Measurements from ENCODE around the gene BHLHE40.

Gene BHLHE40

DNA sequence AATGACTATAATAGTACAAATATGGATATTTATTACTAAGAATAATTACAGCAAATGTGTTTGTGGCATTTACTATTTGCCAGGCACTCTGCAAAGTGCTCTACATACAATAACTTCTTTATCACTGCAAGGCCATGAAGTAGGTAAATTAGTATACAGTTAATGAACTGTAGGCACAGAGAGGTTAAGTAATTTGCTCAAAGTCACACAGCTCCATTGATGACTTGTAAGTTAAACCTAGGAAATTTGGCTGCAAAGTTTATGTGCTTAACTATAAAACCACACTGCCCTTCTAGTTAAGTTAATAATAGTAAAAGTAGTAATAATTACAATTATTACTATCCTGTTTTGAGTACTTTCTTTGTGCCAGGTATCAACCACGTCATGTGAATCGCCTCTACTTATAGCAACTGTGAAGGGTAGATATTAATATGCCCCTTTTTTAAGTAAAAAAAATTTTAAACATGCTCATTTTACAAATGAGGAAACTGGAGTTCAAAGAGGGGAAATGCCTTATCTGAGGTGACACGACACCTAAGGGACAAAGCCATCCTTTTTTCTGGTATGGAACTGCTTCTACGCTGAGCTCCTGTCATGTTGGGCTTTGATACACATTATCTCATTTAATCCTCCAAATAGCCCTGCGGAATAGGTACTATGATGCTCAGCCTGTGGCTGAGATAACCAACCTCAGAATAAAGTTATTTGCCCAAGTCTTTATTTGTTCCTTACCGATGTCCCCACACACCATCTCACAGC is 8.5 kb downstream of the BHLHE40 start:
- Histone ChIP-seq H3K9ac (ENCODE audit: low read depth, low read length) (peak overlapping the region; percentile 48), H2AFZ (ENCODE audit: low read depth, low read length) (no peak overlapping the region), H3K27me3 (ENCODE audit: insufficient read depth, low read length, poor library complexity) (no peaks in the 10 kb centered on the region), H3K4me1 (ENCODE audit: insufficient read depth, low read length) (peaks cover 56% of the 10 kb centered on the region), H3K4me2 (ENCODE audit: insufficient read depth, low read length) (peak overlapping the region; percentile 89), H3K79me2 (ENCODE audit: insufficient read depth, low read length) (peaks cover 22% of the 10 kb centered on the region), H3K4me3 (ENCODE audit: low read depth in 1 of 2, low read length in 2 of 2) (peak overlapping the region in 1 of 2 experiments; percentile 53; a peak in 2 of 4 replicates), H3K27ac (ENCODE audit: low read length) (no peak overlapping the region; the same call in 1 of the 2 replicates), H4K20me1 (ENCODE audit: insufficient read depth, low read length) (peaks cover 37% of the 10 kb centered on the region), H3K36me3 (ENCODE audit: insufficient read depth, low read length) (peaks cover 21% of the 10 kb centered on the region), H3K9me3 (ENCODE audit: insufficient read depth, low read length, severe bottlenecking) (no peaks in the 10 kb centered on the region)
- DNase-seq (no peak), ATAC-seq (ENCODE audit: insufficient read depth, low read depth) (no peak)
- TF ChIP-seq CTCF (IDR thresholded peaks at IDR 0.05; ENCODE audit: borderline replicate concordance, extremely low read depth, low read length, poor library complexity, severe bottlenecking) (no peak), EZH2 (IDR thresholded peaks at IDR 0.05; ENCODE audit: borderline replicate concordance, low read depth, low read length, severe bottlenecking) (no peak)

GRCh38 chr3:4988983-4989834 is 10.0 kb downstream of the BHLHE40 start:
- Histone ChIP-seq H3K36me3 (ENCODE audit: insufficient read depth, low read length) (peaks cover 6% of the 10 kb centered on the region), H3K4me1 (ENCODE audit: insufficient read depth, low read length) (peaks cover 41% of the 10 kb centered on the region), H3K9ac (ENCODE audit: low read depth, low read length) (no peak overlapping the region), H3K9me3 (ENCODE audit: insufficient read depth, low read length, severe bottlenecking) (no peaks in the 10 kb centered on the region), H3K4me2 (ENCODE audit: insufficient read depth, low read length) (no peak overlapping the region), H3K79me2 (ENCODE audit: insufficient read depth, low read length) (peaks cover 7% of the 10 kb centered on the region), H2AFZ (ENCODE audit: low read depth, low read length) (no peak overlapping the region), H3K27me3 (ENCODE audit: insufficient read depth, low read length, poor library complexity) (no peaks in the 10 kb centered on the region), H4K20me1 (ENCODE audit: insufficient read depth, low read length) (peaks cover 22% of the 10 kb centered on the region), H3K4me3 (ENCODE audit: low read depth in 1 of 2, low read length in 2 of 2) (no peak overlapping the region), H3K27ac (ENCODE audit: low read length) (no peak overlapping the region)
- ATAC-seq (ENCODE audit: insufficient read depth, low read depth), result no peak
- no peak for TF ChIP-seq CTCF (IDR thresholded peaks at IDR 0.05; ENCODE audit: borderline replicate concordance, extremely low read depth, low read length, poor library complexity, severe bottlenecking)
- no peak for TF ChIP-seq EZH2 (IDR thresholded peaks at IDR 0.05; ENCODE audit: borderline replicate concordance, low read depth, low read length, severe bottlenecking)
- no peak for DNase-seq

- H3K79me2 ChIP-seq (ENCODE audit: insufficient read depth, low read length), result peaks cover 3% of the 10 kb centered on the region
- 0 out of 2 replicates have a peak, but pooled peaks cover 2% of the 10 kb centered on the region for H3K36me3 ChIP-seq (ENCODE audit: insufficient read depth, low read length)
- no peaks in the 10 kb centered on the region for H3K9me3 ChIP-seq (ENCODE audit: insufficient read depth, low read length, severe bottlenecking)
- TF ChIP-seq CTCF (IDR thresholded peaks at IDR 0.05; ENCODE audit: borderline replicate concordance, extremely low read depth, low read length, poor library complexity, severe bottlenecking) (no peak), EZH2 (IDR thresholded peaks at IDR 0.05; ENCODE audit: borderline replicate concordance, low read depth, low read length, severe bottlenecking) (no peak)
- DNase-seq (no peak), ATAC-seq (ENCODE audit: insufficient read depth, low read depth) (no peak)
- no peaks in the 10 kb centered on the region for H3K27me3 ChIP-seq (ENCODE audit: insufficient read depth, low read length, poor library complexity)
- H3K4me1 ChIP-seq (ENCODE audit: insufficient read depth, low read length), result peaks cover 36% of the 10 kb centered on the region
- H2AFZ ChIP-seq (ENCODE audit: low read depth, low read length), result no peak overlapping the region
- peaks cover 17% of the 10 kb centered on the region for H4K20me1 ChIP-seq (ENCODE audit: insufficient read depth, low read length)
- no peak overlapping the region for H3K4me2 ChIP-seq (ENCODE audit: insufficient read depth, low read length)
- no peak overlapping the region for H3K4me3 ChIP-seq (ENCODE audit: low read depth in 1 of 2, low read length in 2 of 2)
- no peak overlapping the region for H3K9ac ChIP-seq (ENCODE audit: low read depth, low read length)
- H3K27ac ChIP-seq (ENCODE audit: low read length), result no peak overlapping the region
These were observed 10.8 kb downstream of the BHLHE40 start for GRCh38 chr3:4990069-4990468.

All from DND-41 (cell line).